Right lobe of liver (tissue), 4 donors: ENCODE measurements around the gene GLT1D1.

ENCODE experiments used
- CTCF ChIP-seq, 4 donors: fragments of 200-600 bp in 3 of 4; fragments of 450-650 bp in 1 of 4; IDR thresholded peaks; one replicate each; pipeline versions ENCODE4 v1.5.1 to v1.8.0; 2016 to 2022; ENCODE audit warnings: antibody characterized with exemption in 4 of 4, mild to moderate bottlenecking in 2 of 4
- POLR2A ChIP-seq: fragments of 450-650 bp; IDR thresholded peaks from one replicate; pipeline ENCODE4 v1.6.1; 2017; ENCODE audit warnings: antibody characterized with exemption, mild to moderate bottlenecking
- donor health status: DM: no; HTN: no; CAD: no.
- donor health status: DM: no; HTN: no; CAD: no.
- donor health status: DM: no; HTN: yes; CAD: no.

GRCh38 chr12:128829861-128830504 is 23.3 kb upstream of the GLT1D1 start:
- TF ChIP-seq POLR2A (no peak), CTCF (IDR thresholded peaks at IDR 0.05) (no peak)
